ENCODE measurements around the gene NBAS.

NBAS gene

GRCh38 chr2:15155959-15156574, 405.1 kb downstream of the NBAS start:
- DNase-seq, result no peak

- no peak for DNase-seq
Measured at GRCh38 chr2:15154297-15154696, 406.8 kb downstream of the NBAS start.

GRCh38 chr2:15152382-15152781, 408.8 kb downstream of the NBAS start:
- no peak for DNase-seq

- no peak for DNase-seq
Measured at GRCh38 chr2:15149063-15149462, 412.1 kb downstream of the NBAS start.

- DNase-seq, result no peak
Measured at GRCh38 chr2:15147591-15147990, 413.5 kb downstream of the NBAS start.

DNA sequence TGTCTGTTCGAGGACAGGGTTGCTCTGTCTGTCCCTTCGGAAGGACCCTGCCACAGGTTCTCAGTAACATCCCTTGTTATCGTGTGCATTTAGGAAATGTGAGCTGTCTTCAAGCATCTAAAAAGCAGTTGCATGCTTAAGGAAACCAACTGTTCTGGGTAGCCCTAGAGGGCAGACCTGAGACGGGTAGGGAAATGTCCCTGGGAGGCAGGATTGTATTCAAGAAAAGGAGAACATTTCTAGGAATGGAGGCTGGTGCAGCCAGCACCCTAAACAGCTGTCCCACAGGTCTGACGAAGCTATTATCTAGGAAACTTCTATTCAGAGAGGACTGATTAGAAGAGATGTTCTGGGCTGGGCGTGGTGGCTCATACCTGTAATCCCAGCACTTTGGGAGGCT, 414.2 kb downstream of the NBAS start:
- no peak for DNase-seq

- no peak for DNase-seq
Measured at GRCh38 chr2:15145919-15146318, 415.2 kb downstream of the NBAS start.

GRCh38 chr2:15145046-15145817, 415.9 kb downstream of the NBAS start:
- no peak for DNase-seq

- DNase-seq, result no peak
Measured at GRCh38 chr2:15142069-15142689, 419.0 kb downstream of the NBAS start.

GRCh38 chr2:15141211-15141610, 419.9 kb downstream of the NBAS start:
- no peak for DNase-seq

- DNase-seq, result no peak
Measured at GRCh38 chr2:15136639-15137038, 424.5 kb downstream of the NBAS start.

DNA sequence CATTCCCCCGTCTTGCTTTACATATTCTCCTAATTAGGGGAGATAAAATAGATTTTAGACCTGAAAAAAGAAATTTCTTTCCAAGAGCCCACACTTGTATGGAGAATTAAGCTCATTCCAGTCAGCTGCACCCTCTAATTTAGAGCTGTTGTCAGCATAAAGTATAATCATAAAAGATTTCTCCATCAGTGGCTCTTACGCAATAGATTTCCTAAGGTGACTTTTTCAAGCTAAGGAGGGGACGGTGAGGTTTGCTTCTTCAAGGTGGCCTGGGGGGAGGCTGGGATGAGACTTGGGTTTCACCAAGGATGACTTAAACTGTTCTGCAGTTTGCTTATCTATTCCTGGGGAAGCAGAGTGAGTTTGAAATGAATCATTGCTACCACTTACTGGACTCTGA, 426.2 kb downstream of the NBAS start:
- DNase-seq, result no peak

GRCh38 chr2:15133461-15133860, 427.7 kb downstream of the NBAS start:
- DNase-seq, result no peak

DNA sequence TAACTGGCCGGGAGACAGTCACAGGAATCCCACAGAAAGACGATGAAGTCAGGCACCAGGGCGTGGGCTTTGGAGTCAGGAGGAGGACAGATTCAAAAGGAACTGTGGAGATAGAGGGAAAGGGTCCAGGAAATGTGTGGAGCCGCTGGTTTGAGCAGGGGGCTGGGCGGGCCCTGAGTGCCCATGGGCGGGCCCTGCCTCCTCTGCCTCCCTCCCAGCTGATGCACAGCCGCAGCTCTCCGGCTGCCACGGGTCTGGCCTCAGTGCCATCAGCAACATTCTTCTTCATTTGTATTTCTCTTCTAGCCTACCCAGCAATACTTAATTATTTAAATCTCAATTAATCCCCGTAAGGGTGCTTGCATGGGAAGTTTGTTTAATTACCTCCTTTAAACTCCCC, 432.3 kb downstream of the NBAS start:
- DNase-seq, result no peak

DNA sequence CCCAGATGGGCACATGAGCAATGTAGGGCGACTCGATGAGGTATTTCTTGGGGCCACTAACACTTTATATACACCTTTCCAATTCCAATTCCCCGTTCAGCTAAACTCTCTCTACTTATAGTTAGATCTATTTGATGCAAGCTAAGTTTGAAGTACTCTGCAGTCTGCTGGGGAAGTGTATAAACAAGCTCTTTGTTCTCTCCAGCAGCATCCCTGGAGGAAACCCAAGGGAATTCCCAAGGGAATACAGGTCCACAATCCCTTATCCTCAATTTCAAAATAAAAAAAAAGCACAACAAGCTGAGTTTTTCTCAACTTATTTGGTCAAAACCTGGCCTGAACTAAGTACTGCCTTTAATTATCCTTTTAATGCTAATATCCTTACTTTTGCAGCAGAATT, 433.3 kb downstream of the NBAS start:
- peak; percentile 13 for DNase-seq

DNA sequence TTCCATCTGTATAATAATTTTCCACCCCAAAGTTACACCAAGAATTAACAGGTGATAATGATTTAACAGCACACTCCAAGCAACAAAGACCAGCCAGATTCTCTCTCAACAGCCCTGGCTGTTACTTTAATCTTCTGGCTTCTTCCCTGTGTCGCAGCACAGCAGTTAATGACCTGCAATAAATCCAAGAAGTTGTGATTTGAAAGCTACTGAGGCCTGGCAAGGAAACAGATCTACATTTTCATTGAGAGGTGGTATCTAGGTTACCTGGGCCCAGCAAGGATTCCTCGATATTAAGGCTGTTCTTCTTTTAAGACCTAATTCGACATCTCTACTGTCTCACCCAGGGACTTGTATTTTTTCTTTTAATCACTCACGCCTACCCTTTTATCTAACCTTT, 433.8 kb downstream of the NBAS start:
- no peak for DNase-seq

- no peak for DNase-seq
Measured at GRCh38 chr2:15126373-15126772, 434.8 kb downstream of the NBAS start.

DNA sequence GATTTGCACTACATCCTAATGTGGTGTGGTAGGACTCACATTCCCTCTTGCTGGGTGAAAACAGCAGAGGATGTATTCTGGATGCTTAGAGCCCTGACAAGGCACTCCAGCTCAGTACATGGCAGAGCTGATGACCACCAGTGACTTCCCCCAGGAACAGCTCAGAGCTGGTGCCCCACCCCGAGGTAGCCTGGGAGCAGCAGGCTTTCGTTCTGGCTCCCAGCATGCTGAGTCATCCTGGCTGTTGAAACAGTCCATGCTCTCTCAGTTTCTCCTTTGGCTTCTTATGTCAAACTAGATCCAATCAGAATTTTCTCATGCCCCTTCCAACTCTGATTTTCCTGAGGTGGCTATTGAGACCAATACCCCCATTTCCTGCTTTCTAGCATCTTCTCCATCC, 438.2 kb downstream of the NBAS start:
- no peak for DNase-seq

DNA sequence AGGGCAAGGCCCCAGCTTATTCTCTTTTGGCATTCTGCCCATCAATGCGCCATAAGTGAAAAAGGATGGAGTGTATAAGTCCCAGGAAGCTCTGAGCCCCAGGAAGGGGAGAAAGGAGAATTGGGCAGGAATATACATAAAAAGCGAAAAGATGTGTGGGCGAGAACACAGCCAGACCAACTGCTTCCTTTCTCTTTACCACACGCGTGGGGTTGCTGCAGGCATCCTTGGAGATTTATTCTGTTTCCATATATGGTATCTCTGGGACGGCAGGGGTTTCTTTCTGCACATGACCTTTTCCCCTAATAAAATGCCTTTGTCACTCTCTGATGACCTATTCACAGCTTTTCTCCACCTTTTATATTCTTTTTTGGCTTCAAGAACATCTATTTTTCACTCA, 440.5 kb downstream of the NBAS start:
- DNase-seq, result no peak

- no peak for DNase-seq
Measured at GRCh38 chr2:15119722-15120175, 441.4 kb downstream of the NBAS start.

- no peak for DNase-seq
Measured at GRCh38 chr2:15117409-15118050, 443.6 kb downstream of the NBAS start.
